HuH-7.5 (cell line): ENCODE data around the gene MAZ.

Experiments
- DNase-seq: peaks from one replicate; pipeline ENCODE4 v3.0.0; 2011; ENCODE audit warnings: low spot score

MAZ gene

DNA sequence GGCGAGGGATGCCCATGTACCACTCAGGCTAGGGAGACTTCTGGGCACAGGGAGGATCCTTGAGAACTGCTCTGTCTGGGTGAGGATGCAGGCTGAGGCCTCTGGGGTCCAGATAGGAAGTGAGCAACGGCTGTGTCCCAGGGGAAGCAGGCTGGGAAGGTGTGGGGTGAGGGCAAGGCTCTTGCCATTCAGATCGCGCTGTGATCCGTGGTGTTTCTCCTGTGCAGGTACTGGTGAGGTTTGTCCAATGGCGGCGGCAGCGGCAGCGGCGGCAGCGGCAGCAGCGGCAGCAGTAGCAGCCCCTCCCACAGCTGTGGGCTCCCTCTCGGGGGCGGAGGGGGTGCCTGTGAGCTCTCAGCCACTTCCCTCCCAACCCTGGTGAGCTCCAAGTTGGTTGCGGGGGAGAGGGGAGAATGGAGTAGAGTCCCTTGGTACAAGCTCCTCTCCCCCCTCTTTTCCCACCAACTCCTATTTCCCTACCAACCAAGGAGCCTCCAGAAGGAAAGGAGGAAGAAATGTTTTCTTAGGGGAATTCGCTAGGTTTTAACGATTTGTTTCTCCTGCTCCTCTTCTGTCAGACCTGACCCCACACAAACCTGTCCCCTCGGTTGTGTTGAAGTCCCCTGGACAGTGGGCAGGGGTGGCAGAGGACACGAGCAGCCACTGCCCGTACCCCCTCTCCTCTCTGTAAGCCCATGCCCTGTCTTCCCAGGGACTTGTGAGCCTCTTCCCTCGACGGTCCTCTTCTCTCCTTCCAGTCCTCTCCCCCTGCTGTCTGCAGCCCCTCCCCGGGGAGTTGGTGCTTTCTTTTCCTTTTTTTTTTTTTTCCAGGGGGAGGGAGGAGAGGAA is 3.7 kb downstream of the MAZ start:
- DNase-seq: no peak

- DNase-seq: no peak
Measured at GRCh38 chr16:29810699-29811169, 4.4 kb downstream of the MAZ start.

DNA sequence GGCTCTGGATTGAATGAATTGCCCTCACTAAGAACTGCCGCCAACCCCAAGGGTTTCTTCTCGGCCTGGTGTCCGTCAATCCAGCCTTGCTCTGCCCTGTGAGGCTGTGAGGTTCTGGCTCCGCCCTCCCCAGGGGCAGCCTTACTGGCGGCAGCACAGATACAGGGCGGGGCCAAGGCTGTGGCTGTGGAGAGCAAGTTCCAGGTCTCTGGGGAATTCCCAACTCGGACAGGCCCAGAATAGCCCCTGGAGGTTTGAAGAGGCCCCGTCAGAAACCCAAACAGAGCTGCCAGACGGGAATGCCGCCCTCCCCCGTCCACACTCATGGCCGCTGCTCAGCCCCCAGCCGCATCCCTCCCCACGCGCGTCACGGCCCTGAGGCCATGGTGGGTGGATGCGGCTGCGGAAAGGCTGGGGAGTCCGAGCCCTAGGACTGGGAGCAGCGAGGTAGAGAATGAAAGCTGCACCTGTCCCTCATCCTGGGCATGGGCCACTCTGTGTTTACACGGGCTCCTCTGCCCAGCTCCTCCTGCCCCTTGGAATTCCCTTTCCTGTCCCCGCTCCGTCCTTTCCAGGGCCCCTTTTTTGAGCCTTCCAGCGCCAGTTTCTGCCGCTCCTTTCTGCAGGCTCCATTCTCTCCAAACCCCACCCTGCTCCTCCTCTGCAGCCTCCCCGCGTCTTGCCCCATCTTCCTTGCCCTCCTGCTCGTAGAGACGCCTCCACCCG is 5.0 kb downstream of the MAZ start:
- peak; percentile 95 for DNase-seq

DNA sequence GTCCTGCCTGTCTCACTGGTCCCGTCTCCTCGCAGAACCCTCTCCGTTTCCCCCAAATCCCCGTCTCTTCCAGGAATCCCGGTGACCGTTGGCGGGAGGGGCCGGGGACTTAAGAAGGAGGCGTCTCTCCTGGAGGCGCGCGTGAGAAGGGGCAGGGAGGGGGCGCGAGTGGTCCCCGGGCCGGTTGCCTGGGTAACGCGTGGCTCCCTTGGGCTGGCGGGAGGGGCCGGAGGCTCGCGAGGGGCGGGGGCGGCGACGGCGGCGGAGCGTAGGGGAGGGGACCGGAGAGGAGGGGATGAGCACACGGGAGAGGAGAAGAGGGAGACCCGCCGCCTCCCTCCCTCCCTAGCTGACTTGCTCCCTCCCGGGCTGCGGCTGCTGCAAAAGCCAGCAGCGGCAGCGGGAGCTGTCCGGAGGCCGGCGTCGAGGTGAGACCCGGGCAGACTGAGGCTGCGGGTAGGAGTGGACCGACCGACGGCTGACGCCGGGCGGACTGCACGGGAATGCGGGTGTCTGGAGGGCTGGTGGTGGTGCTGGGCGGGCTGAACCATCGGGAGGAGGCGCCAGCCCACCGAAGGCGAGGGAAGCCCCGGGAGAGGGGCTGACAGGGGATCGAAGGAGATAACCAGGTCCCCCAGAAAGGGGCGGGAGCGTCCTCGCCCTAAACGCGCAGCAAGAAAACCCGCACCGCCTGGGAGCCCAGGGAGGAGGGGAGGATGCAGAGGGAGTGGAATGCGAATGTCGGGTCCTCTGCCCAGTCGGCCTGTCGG is 5.8 kb downstream of the MAZ start, which contains the start of gene PRRT2:
PRRT2 (plus strand) TSS at position 298 of the 770 bp plus-strand sequence. CDS start 862 bp downstream, outside the sequence.
- DNase-seq: no peak

DNA sequence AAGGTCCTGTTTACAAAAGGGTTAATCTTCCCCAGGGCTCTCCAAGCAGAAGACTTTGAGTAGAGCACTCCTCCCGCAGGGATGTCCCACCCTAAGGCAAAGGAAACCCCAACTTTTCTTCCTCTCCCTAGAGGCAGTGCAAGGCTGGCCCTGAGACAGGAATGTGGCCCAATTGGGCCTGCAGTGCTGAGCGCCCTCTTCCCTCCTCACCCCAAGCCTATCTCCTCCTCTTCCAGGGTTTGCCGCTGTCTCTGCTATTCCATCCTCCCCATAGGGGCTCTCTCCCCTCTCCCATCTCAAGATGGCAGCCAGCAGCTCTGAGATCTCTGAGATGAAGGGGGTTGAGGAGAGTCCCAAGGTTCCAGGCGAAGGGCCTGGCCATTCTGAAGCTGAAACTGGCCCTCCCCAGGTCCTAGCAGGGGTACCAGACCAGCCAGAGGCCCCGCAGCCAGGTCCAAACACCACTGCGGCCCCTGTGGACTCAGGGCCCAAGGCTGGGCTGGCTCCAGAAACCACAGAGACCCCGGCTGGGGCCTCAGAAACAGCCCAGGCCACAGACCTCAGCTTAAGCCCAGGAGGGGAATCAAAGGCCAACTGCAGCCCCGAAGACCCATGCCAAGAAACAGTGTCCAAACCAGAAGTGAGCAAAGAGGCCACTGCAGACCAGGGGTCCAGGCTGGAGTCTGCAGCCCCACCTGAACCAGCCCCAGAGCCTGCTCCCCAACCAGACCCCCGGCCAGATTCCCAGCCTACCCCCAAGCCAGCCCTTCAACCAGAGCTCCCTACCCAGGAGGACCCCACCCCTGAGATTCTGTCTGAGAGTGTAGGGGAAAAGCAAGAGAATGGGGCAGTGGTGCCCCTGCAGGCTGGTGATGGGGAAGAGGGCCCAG is 6.7 kb downstream of the MAZ start:
- no peak for DNase-seq

DNA sequence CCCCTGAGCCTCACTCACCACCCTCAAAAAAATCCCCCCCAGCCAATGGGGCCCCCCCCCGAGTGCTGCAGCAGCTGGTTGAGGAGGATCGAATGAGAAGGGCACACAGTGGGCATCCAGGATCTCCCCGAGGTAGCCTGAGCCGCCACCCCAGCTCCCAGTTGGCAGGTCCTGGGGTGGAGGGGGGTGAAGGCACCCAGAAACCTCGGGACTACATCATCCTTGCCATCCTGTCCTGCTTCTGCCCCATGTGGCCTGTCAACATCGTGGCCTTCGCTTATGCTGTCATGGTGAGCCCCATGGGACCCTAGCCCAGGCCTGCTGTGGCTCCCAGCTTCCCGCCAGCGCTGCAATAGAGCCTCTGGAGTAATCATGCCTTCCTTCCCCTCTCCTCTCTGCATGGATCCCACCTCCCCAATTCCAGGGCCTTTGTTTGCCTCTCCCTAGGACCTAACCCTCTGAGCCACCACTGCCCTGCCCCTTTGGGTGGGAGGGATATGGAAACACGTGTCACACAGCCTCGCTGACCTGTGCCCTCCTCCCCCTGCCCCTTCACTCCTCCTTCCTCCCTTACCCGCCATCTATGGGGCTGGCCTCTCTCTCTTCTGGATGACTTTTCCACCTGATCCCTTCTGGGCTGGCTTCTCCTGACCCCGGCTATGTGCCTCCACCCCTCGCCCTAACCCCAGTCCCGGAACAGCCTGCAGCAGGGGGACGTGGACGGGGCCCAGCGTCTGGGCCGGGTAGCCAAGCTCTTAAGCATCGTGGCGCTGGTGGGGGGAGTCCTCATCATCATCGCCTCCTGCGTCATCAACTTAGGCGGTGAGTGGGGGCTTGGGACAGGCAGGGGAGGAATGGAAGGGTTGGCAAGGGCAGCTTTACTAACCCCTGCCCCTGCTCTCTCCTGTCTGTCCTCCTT is 7.6 kb downstream of the MAZ start:
- no peak for DNase-seq

GRCh38 chr16:29814592-29814991 is 8.3 kb downstream of the MAZ start:
- DNase-seq: no peak

- no peak for DNase-seq
Measured at GRCh38 chr16:29815032-29815721, 8.8 kb downstream of the MAZ start.

- DNase-seq: peak; percentile 94
Measured at GRCh38 chr16:29815793-29816693, 9.7 kb downstream of the MAZ start, which contains the start of gene PAGR1. Gene PAGR1, plus strand, starts transcription at chr16:29816152. Its CDS starts 374 bp downstream, at chr16:29816526.

- DNase-seq: peak; percentile 65
Measured at GRCh38 chr16:29816694-29817441, 10.5 kb downstream of the MAZ start.

DNA sequence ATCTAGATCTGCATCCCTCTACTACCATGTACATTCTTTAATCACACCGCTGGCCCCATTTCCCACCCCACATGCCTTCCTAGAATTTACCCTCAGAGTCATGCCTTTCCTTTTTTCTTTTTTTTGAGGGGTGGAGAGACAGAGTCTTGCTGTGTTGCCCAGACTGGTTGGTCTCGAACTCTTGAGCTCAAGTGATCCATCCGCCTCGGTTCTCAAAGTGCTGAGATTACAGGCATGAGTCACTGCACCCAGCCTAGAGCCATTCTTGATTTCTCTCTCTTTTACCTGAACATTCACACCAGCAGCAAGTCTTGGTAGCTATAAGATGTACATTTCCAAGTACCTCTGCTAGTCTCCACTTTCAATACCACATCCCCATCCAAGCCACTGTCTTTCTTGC is 11.8 kb downstream of the MAZ start:
- no peak for DNase-seq

DNA sequence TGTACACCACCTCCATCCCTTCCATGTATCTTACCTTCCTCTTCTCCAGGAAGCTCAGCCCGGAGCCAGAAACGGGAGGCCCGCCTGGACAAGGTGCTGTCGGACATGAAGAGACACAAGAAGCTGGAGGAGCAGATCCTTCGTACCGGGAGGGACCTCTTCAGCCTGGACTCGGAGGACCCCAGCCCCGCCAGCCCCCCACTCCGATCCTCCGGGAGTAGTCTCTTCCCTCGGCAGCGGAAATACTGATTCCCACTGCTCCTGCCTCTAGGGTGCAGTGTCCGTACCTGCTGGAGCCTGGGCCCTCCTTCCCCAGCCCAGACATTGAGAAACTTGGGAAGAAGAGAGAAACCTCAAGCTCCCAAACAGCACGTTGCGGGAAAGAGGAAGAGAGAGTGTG is 13.2 kb downstream of the MAZ start:
- no peak for DNase-seq

GRCh38 chr16:29820271-29820701 is 14.0 kb downstream of the MAZ start, which contains the start of gene MVP:
Gene MVP, plus strand, starts transcription at chr16:29820462. Its CDS starts 10,088 bp downstream, at chr16:29830550.
- no peak for DNase-seq

- DNase-seq: no peak
Measured at GRCh38 chr16:29820730-29821642, 14.7 kb downstream of the MAZ start.

DNA sequence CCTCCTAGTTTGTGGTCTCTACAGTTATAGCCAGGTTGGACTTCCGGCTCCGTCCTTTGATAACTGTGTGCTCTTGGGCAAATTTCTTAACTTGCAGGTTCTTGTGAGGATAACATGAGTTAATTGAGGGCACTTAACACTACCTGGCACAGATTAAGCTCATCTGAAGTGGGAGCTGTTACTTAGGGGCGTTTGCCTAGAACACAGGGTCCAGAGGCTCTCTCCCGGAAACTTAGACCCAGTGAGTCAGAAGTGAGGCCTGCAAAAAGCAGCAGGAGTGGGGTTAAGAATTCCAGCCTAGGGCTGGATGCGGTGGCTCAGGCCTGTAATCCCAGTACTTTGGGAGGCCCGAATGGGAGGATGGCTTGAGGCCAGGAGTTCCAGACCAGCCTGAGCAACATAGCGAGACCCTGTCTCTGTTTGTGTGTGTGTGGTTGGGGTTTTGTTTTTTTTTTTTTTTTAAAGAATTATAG is 15.3 kb downstream of the MAZ start:
- DNase-seq: no peak

- DNase-seq: no peak
Measured at GRCh38 chr16:29824589-29825144, 18.3 kb downstream of the MAZ start.
